Caki2 (cell line): ENCODE measurements around the gene ATP6V1C2. TPM values are rescaled to one million over a fixed set of nuclear protein-coding genes. Genes with fewer than 3 reads are reported as not detected.

Source experiments
- DNase-seq: peaks from one replicate; pipeline ENCODE4 v3.0.0-alpha.2; 2015; ENCODE audit warnings: low read depth
- in situ Hi-C: cut with HindIII; loops from 2 replicates; pipeline ENCODE4 v1.10.0; 2016; ENCODE audit warnings: low sequenced_read_pairs, low pct_unique_long_range_greater_than_20kb, mixed read lengths
- total RNA-seq: library from RNA; depleted of rRNA; stranded (reverse); fragments of >200 nt; shearing (Covaris generic); gene quantifications from 2 replicates; pipeline ENCODE4 v1.2.3, GENCODE V29; 2014; ENCODE audit warnings: low replicate concordance

The ATP6V1C2 gene
- total RNA-seq, 1 experiment from 2014 or later = not detected

GRCh38 chr2:10762651-10763460 lies 41.4 kb downstream of the ATP6V1C2 start:
- no peak for DNase-seq
- in situ Hi-C loops = no loop called here

- in situ Hi-C loops = no loop called here
- DNase-seq = no peak
These were observed 42.0 kb downstream of the ATP6V1C2 start for GRCh38 chr2:10763461-10763800.

- in situ Hi-C loops = no loop called here
These were observed 42.8 kb downstream of the ATP6V1C2 start for GRCh38 chr2:10764096-10764785.

GRCh38 chr2:10764896-10765295 lies 43.5 kb downstream of the ATP6V1C2 start:
- in situ Hi-C loops = no loop called here
- DNase-seq = no peak

More at GRCh38 chr2:10764096-10764785, 42.8 kb downstream of the ATP6V1C2 start:
- no peak for DNase-seq

GRCh38 chr2:10765461-10765860 lies 44.0 kb downstream of the ATP6V1C2 start:
- in situ Hi-C loops = no loop called here
- no peak for DNase-seq

GRCh38 chr2:10765914-10766313 lies 44.5 kb downstream of the ATP6V1C2 start:
- in situ Hi-C loops = no loop called here
- no peak for DNase-seq

- in situ Hi-C loops = no loop called here
- no peak for DNase-seq
These were observed 46.7 kb downstream of the ATP6V1C2 start for GRCh38 chr2:10768063-10768507.

GRCh38 chr2:10770956-10771750 lies 49.7 kb downstream of the ATP6V1C2 start:
- in situ Hi-C loops = no loop called here
- DNase-seq = no peak

GRCh38 chr2:10771786-10772185 lies 50.4 kb downstream of the ATP6V1C2 start:
- DNase-seq = no peak
- in situ Hi-C loops = no loop called here

GRCh38 chr2:10772201-10772867 lies 50.9 kb downstream of the ATP6V1C2 start:
- DNase-seq = no peak
- in situ Hi-C loops = no loop called here

- in situ Hi-C loops = no loop called here
- DNase-seq = no peak
These were observed 51.4 kb downstream of the ATP6V1C2 start for GRCh38 chr2:10772868-10773215.

- in situ Hi-C loops = no loop called here
- DNase-seq = no peak
These were observed 52.5 kb downstream of the ATP6V1C2 start for GRCh38 chr2:10773821-10774341.

- in situ Hi-C loops = no loop called here
- DNase-seq = no peak
These were observed 53.0 kb downstream of the ATP6V1C2 start for GRCh38 chr2:10774394-10774793.

GRCh38 chr2:10775021-10775780 lies 53.8 kb downstream of the ATP6V1C2 start:
- no peak for DNase-seq
- in situ Hi-C loops = no loop called here

- no peak for DNase-seq
- in situ Hi-C loops = no loop called here
These were observed 54.4 kb downstream of the ATP6V1C2 start for GRCh38 chr2:10775831-10776230.

- in situ Hi-C loops = no loop called here
- DNase-seq = no peak
These were observed 55.0 kb downstream of the ATP6V1C2 start for GRCh38 chr2:10776231-10776977.
